ENCODE measurements around the gene YIPF4.
A peak's percentile ranks its signal among the peaks of the same experiment; 100 is the strongest.
"Not testable (repeated sequence)": the region's sequence is repeated elsewhere in the genome, so short reads cannot be mapped to it uniquely, and the experiment has no call there.

The YIPF4 gene
- 64.0 to 115 (median 93.6) reads per million in 3 experiments for total RNA-seq

GRCh38 chr2:32277674-32278477, at the start of gene YIPF4:
Gene YIPF4 (plus strand): TSS chr2:32277904. CDS start chr2:32278156, 252 bp downstream.
- peak; percentile 87 for DNase-seq

- DNase-seq = no peak
These were observed 49.5 kb upstream of the YIPF4 start for GRCh38 chr2:32228181-32228580.

- no peak for DNase-seq
These were observed 48.1 kb upstream of the YIPF4 start for GRCh38 chr2:32229635-32230034.

- no peak for DNase-seq
These were observed 45.7 kb upstream of the YIPF4 start for GRCh38 chr2:32231959-32232358.

GRCh38 chr2:32235315-32235714, 42.4 kb upstream of the YIPF4 start:
- no peak for DNase-seq

- no peak for DNase-seq
These were observed 40.2 kb upstream of the YIPF4 start for GRCh38 chr2:32237488-32237887.

- DNase-seq = no peak
These were observed 39.7 kb upstream of the YIPF4 start for GRCh38 chr2:32237996-32238395.

GRCh38 chr2:32242331-32242730, 35.4 kb upstream of the YIPF4 start:
- DNase-seq = no peak

DNA sequence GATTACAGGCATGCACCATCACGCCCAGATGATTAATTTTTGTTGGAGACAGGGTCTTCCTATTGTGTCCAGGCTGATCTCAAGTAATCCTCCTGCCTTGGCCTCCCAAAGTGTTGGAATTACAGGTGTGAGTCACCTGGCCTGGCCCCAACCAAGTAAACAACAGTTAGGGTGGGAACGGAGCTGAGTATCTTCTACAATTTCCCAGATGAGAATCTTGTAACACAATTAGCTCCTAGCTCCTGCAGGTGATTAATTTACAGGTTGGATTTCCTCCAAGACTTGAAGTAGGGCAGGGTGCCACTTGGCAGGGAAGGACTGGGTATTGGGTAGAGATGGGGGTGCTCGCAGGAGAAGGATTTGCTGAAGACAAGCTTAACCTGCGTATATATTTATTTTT, 30.8 kb upstream of the YIPF4 start:
- no peak for DNase-seq

DNA sequence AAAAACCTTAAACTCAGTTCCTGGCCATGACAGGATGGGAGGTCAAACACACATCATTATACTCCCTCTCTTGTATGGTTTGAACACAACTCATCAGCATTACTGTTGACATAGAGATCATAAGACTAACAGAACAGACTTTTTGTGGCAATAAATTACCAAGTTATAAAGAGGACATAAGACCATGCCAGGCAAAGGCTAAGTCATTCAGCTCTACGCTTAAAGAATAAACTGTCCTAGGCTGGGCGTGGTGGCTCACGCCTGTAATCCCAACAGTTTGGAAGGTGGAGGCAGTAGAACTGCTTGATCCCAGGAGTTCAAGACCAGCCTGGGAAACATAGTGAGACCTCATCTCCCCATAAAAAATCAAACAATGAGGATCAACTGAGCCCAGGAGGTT, 29.4 kb upstream of the YIPF4 start:
- DNase-seq = no peak

- DNase-seq = no peak
These were observed 27.9 kb upstream of the YIPF4 start for GRCh38 chr2:32249731-32250236.

DNA sequence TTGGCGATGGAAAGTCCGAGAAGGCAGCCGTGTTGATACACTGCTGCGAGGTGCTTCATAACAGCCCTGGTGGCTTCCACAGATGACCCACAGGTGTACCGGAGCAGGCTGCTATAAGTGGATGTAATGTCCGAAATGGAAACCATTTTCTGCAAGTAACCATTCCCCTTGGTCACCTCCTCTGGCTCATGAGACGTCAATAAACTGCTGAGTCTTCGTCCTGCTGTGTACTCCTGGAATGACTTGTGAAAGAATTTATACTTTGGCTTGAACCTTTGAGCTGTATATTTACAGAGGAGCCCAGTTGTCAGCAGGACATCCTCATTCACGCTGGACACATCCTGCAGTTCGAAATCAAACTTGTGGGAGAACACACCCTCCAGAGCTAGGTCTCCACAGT, 27.4 kb upstream of the YIPF4 start:
- DNase-seq = no peak

GRCh38 chr2:32258242-32258641, 19.5 kb upstream of the YIPF4 start:
- no peak for DNase-seq

DNA sequence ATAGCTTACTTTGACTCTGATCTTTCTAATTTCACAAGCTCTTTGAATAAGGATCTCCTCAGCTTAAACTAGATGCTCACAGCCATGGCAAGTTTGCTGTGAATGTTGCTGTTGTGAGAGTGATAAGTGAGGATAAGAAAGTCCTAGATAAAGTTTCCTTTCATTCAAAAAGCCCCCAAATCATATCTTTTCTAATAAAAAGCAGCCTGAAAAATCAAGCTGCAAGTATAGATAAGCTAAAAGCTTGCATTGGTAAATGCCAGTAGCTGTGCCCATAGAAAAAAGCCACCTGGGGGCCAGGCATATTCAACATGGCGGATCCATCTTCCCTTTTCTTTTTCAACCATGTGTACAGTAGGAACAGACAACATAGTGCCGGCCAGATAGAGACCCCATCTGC, 17.3 kb upstream of the YIPF4 start:
- DNase-seq = no peak

DNA sequence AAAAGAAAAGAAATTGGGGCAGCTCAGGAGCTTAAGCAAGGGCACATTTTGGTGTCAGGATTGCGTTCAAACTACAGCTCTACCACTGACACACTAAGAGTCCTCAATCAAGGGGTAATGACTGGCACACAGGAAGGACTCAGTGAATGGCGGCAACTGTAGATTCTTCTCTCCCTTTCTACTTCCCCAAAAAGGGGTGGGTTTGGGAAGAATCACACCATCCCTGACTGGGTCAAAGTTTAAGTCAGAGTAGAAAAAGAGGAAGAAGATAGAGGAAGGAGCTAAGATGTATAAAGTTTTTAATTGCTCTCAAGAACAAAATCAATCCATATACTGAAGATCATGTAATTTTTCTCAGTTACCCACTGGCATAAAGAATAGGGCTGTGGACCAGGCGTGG, 15.6 kb upstream of the YIPF4 start:
- no peak for DNase-seq

- DNase-seq = no peak
These were observed 13.1 kb upstream of the YIPF4 start, which contains the start of gene NLRC4 for GRCh38 chr2:32264422-32265105. Gene NLRC4 (minus strand): TSS chr2:32264886. CDS start chr2:32256775, 8,111 bp downstream.

GRCh38 chr2:32271063-32271462, 6.6 kb upstream of the YIPF4 start:
- DNase-seq = no peak

- DNase-seq = no peak
These were observed 5.4 kb upstream of the YIPF4 start for GRCh38 chr2:32272279-32272678.

DNA sequence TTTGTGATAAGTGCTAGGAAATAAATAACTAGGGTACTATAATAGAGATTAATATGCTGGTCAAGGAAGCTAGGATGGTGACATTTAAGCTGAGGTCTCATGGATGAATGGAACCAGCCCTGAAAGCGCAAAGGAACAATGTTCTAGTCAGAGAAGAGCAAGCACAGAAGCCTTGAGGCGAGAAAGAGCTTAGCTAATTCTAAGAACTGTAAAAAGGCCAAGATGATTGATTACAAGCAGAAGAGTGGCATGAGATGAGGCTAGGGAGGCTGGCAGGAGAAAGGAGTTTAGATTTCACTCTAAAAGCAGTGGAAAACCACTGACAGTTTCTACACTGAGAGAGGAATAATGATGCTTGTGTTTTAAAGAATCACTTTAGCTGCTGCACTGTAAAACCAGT, 3.4 kb upstream of the YIPF4 start:
- DNase-seq = no peak

- not testable (repeated sequence) for DNase-seq
These were observed 1.9 kb upstream of the YIPF4 start for GRCh38 chr2:32275790-32276189.

GRCh38 chr2:32277363-32277673, 386 bp upstream of the YIPF4 start:
- DNase-seq = no peak

GRCh38 chr2:32278478-32278853, 762 bp downstream of the YIPF4 start:
- DNase-seq = no peak

DNA sequence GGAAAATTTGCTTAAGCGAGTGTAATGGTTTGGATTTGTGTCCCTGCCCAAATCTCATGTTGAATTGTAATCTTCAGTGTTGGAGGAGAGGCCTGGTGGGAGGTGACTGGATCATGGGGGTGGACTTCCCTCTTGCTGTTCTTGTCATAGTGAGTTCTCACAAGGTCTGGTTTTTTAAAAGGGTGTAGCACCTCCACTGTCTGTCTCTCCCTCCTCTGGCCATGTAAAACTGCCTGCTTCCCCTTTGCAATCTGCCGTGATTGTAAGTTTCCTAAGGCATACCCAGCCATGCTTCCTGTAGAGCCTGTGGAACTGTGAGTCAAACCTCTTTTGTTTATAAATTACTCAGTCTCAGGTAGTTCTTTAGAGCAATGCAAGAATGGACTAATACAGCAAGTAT, 6.6 kb downstream of the YIPF4 start:
- DNase-seq = no peak

Data from central memory CD4-positive, alpha-beta T cell (primary cell).